GM06990 (cell line): ENCODE results near the gene CASP5.
"Not testable (repeated sequence)": the region's sequence is repeated elsewhere in the genome, so short reads cannot be mapped to it uniquely, and the experiment has no call there.

Experiments
- DNase-seq: peaks from one replicate; pipeline ENCODE4 v3.0.0-alpha.2; 2011; ENCODE audit not compliant: insufficient read length; ENCODE audit errors: extremely low read depth
- H3K27me3 ChIP-seq: replicated peaks from 2 replicates; pipeline ENCODE4 v1.6.0; 2011; ENCODE audit warnings: low read length; ENCODE audit not compliant: control insufficient read depth, insufficient read depth
- H3K36me3 ChIP-seq: 2 replicates; pipeline ENCODE4 v1.5.1; 2011; ENCODE audit warnings: low read length; ENCODE audit not compliant: control insufficient read depth, insufficient read depth
- H3K4me3 ChIP-seq: replicated peaks from 2 replicates; pipeline ENCODE4 v1.5.1; 2011; ENCODE audit warnings: low read depth, mild to moderate bottlenecking, control low read depth, low read length
- TF ChIP-seq, protein P1 (sequence below): IDR thresholded peaks from 2 replicates; pipeline ENCODE4 v1.5.1; 2011; ENCODE audit warnings: low read length, control low read depth, mild to moderate bottlenecking, inconsistent platforms; ENCODE audit not compliant: insufficient read depth, poor library complexity, severe bottlenecking

Gene CASP5

DNA sequence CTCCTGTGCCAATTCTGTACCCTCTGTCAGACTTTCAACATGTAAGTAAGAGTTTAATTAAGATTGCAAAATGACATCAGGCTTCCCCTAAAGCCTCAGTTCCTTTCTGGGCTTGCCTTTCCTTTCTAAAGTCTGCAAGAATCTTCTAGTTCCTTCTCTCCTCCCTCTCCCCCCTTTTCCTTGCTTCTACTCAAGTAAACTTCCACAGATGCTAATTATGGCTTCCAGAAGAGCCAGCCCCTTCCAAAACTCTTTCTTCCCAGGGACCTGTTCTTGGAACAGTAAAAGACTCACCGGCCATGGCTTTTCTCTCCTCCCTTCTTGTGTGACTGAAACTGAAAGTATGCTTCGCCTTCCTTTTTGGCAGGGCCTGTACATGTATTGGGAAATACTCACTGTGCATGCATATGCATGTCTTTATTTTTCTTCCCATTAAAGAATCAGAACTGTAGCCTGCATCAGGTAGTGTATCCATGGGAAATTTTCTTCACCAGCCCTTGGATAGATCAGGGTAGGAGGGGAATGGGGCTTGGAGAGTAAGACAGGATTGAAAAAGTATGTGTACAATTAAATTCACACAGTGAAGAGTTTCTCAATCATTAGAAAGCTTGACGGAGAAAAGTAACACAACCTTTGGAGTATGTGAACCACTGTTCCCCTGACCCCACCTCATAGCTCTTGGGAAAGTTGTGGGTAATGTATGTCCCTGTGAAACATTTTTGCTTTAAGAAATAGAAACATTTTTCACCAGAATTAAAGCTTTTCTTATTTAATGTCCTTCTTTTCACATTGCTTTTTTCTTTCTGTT, 12.0 kb upstream of the CASP5 start, which contains the start of gene CASP1:
TSS of gene CASP1 (minus strand) at position 332 of the 808 bp plus-strand sequence. CDS start at position 301, 31 bp downstream.
- peaks cover 2% of the 10 kb centered on the region; the same call in 1 of the 2 replicates for H3K36me3 ChIP-seq
- H3K27me3 ChIP-seq = no peaks in the 10 kb centered on the region
- DNase-seq = no peak
- peak within 1 kb of the TSS; percentile 58 for H3K4me3 ChIP-seq
- TF ChIP-seq, protein P1, sequence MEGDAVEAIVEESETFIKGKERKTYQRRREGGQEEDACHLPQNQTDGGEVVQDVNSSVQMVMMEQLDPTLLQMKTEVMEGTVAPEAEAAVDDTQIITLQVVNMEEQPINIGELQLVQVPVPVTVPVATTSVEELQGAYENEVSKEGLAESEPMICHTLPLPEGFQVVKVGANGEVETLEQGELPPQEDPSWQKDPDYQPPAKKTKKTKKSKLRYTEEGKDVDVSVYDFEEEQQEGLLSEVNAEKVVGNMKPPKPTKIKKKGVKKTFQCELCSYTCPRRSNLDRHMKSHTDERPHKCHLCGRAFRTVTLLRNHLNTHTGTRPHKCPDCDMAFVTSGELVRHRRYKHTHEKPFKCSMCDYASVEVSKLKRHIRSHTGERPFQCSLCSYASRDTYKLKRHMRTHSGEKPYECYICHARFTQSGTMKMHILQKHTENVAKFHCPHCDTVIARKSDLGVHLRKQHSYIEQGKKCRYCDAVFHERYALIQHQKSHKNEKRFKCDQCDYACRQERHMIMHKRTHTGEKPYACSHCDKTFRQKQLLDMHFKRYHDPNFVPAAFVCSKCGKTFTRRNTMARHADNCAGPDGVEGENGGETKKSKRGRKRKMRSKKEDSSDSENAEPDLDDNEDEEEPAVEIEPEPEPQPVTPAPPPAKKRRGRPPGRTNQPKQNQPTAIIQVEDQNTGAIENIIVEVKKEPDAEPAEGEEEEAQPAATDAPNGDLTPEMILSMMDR = no peak

GRCh38 chr11:105034388-105034787, 11.4 kb upstream of the CASP5 start:
- DNase-seq, H3K27me3 ChIP-seq, H3K36me3 ChIP-seq: not testable (repeated sequence)
- peak overlapping the region; percentile 58 for H3K4me3 ChIP-seq

DNA sequence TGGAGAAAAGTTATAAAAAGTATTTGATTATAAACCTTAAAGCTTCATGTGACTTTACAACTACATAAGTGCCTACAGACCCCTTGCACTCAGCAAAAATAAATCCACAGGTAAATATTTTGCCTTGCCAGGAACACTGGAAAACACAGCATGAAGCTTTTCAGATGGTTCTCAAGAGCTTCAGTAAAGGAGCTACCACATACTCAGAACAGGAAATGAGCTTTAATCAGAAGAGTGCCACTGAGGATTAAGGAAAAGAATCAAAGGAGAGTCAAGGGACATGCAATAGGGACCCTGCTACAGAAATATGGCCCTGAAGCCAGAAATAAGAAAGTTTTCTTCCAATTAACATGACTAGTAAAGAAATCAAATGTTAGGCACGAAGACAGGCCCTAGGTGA, 10.8 kb upstream of the CASP5 start:
- Histone ChIP-seq H3K27me3 (no peaks in the 10 kb centered on the region), H3K36me3 (peaks cover 2% of the 10 kb centered on the region; the same call in 1 of the 2 replicates), H3K4me3 (peak overlapping the region; percentile 58)
- TF ChIP-seq, protein P1 = no peak
- DNase-seq = no peak

DNA sequence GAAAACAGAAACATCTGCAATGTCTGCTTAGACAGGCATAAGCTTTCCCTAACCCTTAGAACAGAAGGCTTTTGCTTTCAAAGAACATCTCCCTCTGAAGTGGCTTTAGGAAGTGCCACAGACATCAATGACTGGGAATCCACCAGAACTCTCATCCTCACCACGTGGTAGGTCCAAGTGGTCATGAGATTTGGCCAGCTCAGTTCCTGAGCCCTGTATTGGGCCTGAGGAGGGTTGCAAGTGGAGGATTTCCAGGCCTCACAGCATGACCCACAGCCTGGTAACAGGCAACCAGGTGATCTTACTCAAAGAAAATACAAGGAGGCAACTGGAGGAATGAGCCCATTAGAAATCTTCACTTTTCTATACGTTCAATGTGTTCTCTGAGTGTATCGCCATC, 10.4 kb upstream of the CASP5 start:
- no peaks in the 10 kb centered on the region for H3K27me3 ChIP-seq
- peaks cover 2% of the 10 kb centered on the region; the same call in 1 of the 2 replicates for H3K36me3 ChIP-seq
- TF ChIP-seq, protein P1 = no peak
- H3K4me3 ChIP-seq = peak overlapping the region; percentile 23
- DNase-seq = no peak

DNA sequence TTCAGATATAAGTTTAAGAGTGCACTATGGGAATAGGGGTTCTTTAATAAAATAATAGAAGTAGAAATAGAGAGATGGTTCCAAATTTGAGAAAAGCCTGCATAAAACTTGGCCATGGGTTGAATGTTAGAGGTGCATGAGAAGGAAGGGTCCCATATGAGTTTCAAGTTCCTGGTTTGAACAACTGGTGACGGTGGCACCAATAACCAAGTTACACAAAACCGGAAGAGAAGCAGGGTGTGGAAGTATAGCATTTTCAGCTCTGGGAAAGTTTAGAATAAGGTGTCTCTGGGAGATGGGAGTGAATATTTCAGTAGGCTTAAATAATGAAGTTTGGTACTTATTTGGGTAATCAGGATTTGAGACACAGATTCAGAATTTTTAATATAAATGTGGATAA, 9.5 kb upstream of the CASP5 start:
- TF ChIP-seq, protein P1 = no peak
- H3K27me3 ChIP-seq = no peaks in the 10 kb centered on the region
- H3K36me3 ChIP-seq = peaks cover 2% of the 10 kb centered on the region; the same call in 1 of the 2 replicates
- H3K4me3 ChIP-seq = no peak overlapping the region; the same call in 1 of the 2 replicates
- no peak for DNase-seq

DNA sequence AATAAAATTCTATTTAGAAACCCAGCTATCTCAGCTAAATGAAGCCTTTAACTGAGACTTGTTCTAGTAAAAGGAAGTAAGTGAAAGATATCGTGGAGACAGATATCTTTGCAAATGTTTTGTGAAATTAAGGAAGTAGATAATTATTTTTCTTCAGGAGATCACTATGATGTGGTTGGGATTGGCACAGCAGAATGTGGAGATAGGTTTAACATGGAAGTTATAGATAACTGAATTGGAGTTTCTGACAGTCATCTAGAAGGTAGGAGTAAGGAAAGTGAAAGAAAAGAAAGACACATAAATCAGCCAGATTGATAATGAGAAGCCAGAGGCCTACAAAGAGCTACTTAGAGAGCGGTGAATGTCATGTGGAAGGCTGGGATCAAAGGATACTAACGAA, 4.7 kb upstream of the CASP5 start:
- DNase-seq = no peak
- TF ChIP-seq, protein P1 = no peak
- Histone ChIP-seq H3K27me3 (no peaks in the 10 kb centered on the region), H3K4me3 (no peak overlapping the region), H3K36me3 (peaks cover 2% of the 10 kb centered on the region; the same call in 1 of the 2 replicates)
